Astrocyte (in vitro differentiated cells and primary cell): ENCODE results near the gene GRIP1.

Experiments
- CTCF ChIP-seq: IDR thresholded peaks from 2 replicates; pipeline ENCODE4 v1.5.1; 2011; ENCODE audit warnings: low read depth, mild to moderate bottlenecking, inconsistent platforms, low read length, moderate library complexity; ENCODE audit not compliant: insufficient read depth
- EZH2 ChIP-seq: IDR thresholded peaks from 2 replicates; pipeline ENCODE4 v1.6.1; 2012; ENCODE audit warnings: mild to moderate bottlenecking, low read length, inconsistent platforms; ENCODE audit not compliant: insufficient read depth

DNA sequence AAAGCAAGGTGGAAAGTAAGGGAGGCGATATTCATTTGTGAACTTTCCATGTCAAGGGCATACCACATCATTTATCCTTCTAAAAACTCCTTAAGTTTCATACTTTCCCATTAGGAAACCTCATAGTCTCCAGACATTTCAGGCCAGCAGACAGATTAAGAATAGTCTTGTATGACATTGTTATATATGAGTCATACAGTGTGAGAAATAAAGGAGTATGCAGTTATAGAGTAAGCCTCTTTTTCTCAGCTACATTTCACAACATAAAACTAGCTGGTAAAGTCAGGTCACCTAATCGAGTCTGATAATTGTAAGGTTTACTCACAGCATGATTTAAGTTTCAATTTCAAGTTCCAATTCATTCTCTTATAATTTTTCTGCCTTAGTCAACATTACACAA, 164.3 kb downstream of the GRIP1 start:
- TF ChIP-seq CTCF (no peak), EZH2 (no peak)
